Adrenal gland (tissue), 5 donors: ENCODE results near the gene MYO18B.

Experiments
- CTCF ChIP-seq, 6 experiments: fragments of 450-650 bp in 4 of 6; fragments of 200-600 bp in 2 of 6; sonication (generic) in 1 of 6; IDR thresholded peaks; 1 replicate in 5 of 6; 2 replicates in 1 of 6; pipeline versions ENCODE4 v1.5.1 to v1.8.0; 2016 to 2021; ENCODE audit warnings: antibody characterized with exemption in 6 of 6, mild to moderate bottlenecking in 2 of 6, moderate library complexity in 1 of 6
- POLR2A ChIP-seq, 2 donors: fragments of 450-650 bp; IDR thresholded peaks; one replicate each; pipeline ENCODE4 v1.6.1; 2017; ENCODE audit warnings: antibody characterized with exemption in 2 of 2, mild to moderate bottlenecking in 2 of 2, moderate library complexity in 1 of 2
- donor health status: DM: no; HTN: no; CAD: no.

GRCh38 chr22:25777411-25777810 lies 35.4 kb downstream of the MYO18B start:
- TF ChIP-seq CTCF (IDR thresholded peaks at IDR 0.05) (no peak), POLR2A (IDR thresholded peaks at IDR 0.05) (no peak)
